Mesenchymal stem cell (in vitro differentiated cells and primary cell): ENCODE results near the gene SOX8. TPM values are rescaled to one million over a fixed set of nuclear protein-coding genes. Genes with fewer than 3 reads are reported as not detected.

Experiments
- DNase-seq: peaks from one replicate; pipeline ENCODE4 v3.0.0-alpha.2; 2013
- H2AFZ ChIP-seq: one replicate; pipeline ENCODE4 v1.6.1; 2013; ENCODE audit warnings: low read depth, mild to moderate bottlenecking, control low read depth, inconsistent platforms, low read length, moderate library complexity
- H2AK5ac ChIP-seq: 2 replicates; pipeline ENCODE4 v1.6.1; 2013; ENCODE audit warnings: low read length, moderate library complexity, mild to moderate bottlenecking, inconsistent platforms; ENCODE audit not compliant: severe bottlenecking
- H2BK120ac ChIP-seq: one replicate; pipeline ENCODE4 v1.6.1; 2013; ENCODE audit warnings: low read depth, mild to moderate bottlenecking, inconsistent platforms, low read length, moderate library complexity
- H2BK12ac ChIP-seq, 2 experiments: one replicate each; pipeline ENCODE4 v1.6.1; 2013; ENCODE audit warnings: inconsistent platforms in 2 of 2, low read length in 2 of 2, mild to moderate bottlenecking in 2 of 2, moderate library complexity in 2 of 2, control low read depth in 1 of 2
- H2BK15ac ChIP-seq: one replicate; pipeline ENCODE4 v1.6.1; 2013; ENCODE audit warnings: mild to moderate bottlenecking, low read depth, inconsistent platforms; ENCODE audit not compliant: poor library complexity, severe bottlenecking
- H2BK5ac ChIP-seq: 2 replicates; pipeline ENCODE4 v1.6.1; 2013; ENCODE audit warnings: low read depth, mild to moderate bottlenecking, low read length, control low read depth, inconsistent platforms; ENCODE audit not compliant: poor library complexity, severe bottlenecking
- H3K14ac ChIP-seq, 2 experiments: one replicate each; pipeline ENCODE4 v1.6.1; 2013; ENCODE audit warnings: inconsistent platforms in 2 of 2, low read length in 2 of 2, control low read depth in 1 of 2, mild to moderate bottlenecking in 1 of 2, moderate library complexity in 1 of 2
- H3K18ac ChIP-seq, 2 experiments: one replicate each; pipeline ENCODE4 v1.6.1; 2013; ENCODE audit warnings: inconsistent platforms in 2 of 2, low read length in 2 of 2, control low read depth in 1 of 2, low read depth in 1 of 2, mild to moderate bottlenecking in 1 of 2
- H3K23ac ChIP-seq, 2 experiments: one replicate each; pipeline ENCODE4 v1.6.1; 2013; ENCODE audit warnings: inconsistent platforms in 2 of 2, low read length in 2 of 2, mild to moderate bottlenecking in 2 of 2, moderate library complexity in 2 of 2, control low read depth in 1 of 2
- H3K27ac ChIP-seq: 2 replicates; pipeline ENCODE4 v1.5.1; 2013; ENCODE audit warnings: mild to moderate bottlenecking, moderate library complexity, low read length, control low read depth, inconsistent platforms; ENCODE audit not compliant: poor library complexity, severe bottlenecking
- H3K27me3 ChIP-seq, 2 experiments: 2 replicates each; pipeline versions ENCODE4 v1.6.1 to v1.7.0; 2013; ENCODE audit warnings: low read length in 2 of 2, mild to moderate bottlenecking in 2 of 2, moderate library complexity in 2 of 2, control low read depth in 1 of 2, inconsistent platforms in 1 of 2; ENCODE audit not compliant: control insufficient read depth in 1 of 2, insufficient read depth in 1 of 2
- H3K36me3 ChIP-seq, 2 experiments: 2 replicates each; pipeline versions ENCODE4 v1.6.1 to v1.7.0; 2013; ENCODE audit warnings: low read length in 2 of 2, control low read depth in 1 of 2, inconsistent platforms in 1 of 2, low read depth in 1 of 2, mild to moderate bottlenecking in 1 of 2; ENCODE audit not compliant: insufficient read depth in 2 of 2, control insufficient read depth in 1 of 2
- H3K4ac ChIP-seq, 2 experiments: one replicate each; pipeline ENCODE4 v1.6.1; 2013; ENCODE audit warnings: inconsistent platforms in 2 of 2, low read length in 2 of 2, mild to moderate bottlenecking in 2 of 2, moderate library complexity in 2 of 2, control low read depth in 1 of 2, low read depth in 1 of 2
- H3K4me1 ChIP-seq: 2 replicates; pipeline ENCODE4 v1.6.1; 2013; ENCODE audit warnings: low read depth, low read length, control low read depth; ENCODE audit not compliant: control insufficient read depth, insufficient read depth
- H3K4me2 ChIP-seq: 2 replicates; pipeline ENCODE4 v1.6.1; 2013; ENCODE audit warnings: low read length, mild to moderate bottlenecking, inconsistent platforms; ENCODE audit not compliant: poor library complexity, severe bottlenecking
- H3K4me3 ChIP-seq, 2 experiments: 2 replicates each; pipeline versions ENCODE4 v1.5.1 to v1.7.0; 2013; ENCODE audit warnings: low read length in 2 of 2, mild to moderate bottlenecking in 2 of 2, control low read depth in 1 of 2, low read depth in 1 of 2; ENCODE audit not compliant: insufficient read depth in 1 of 2
- H3K79me1 ChIP-seq: replicated peaks from 2 replicates; pipeline ENCODE4 v1.6.1; 2013; ENCODE audit warnings: mild to moderate bottlenecking, control low read depth, low read length, inconsistent platforms; ENCODE audit not compliant: poor library complexity, severe bottlenecking
- H3K9ac ChIP-seq: 2 replicates; pipeline ENCODE4 v1.7.0; 2013; ENCODE audit warnings: mild to moderate bottlenecking, low read length, moderate library complexity
- H3K9me3 ChIP-seq: 2 replicates; pipeline ENCODE4 v1.7.0; 2013; ENCODE audit warnings: mild to moderate bottlenecking, low read length; ENCODE audit not compliant: control insufficient read depth
- H4K8ac ChIP-seq: one replicate; pipeline ENCODE4 v1.6.1; 2013; ENCODE audit warnings: inconsistent platforms, mild to moderate bottlenecking, low read length, moderate library complexity
- H4K91ac ChIP-seq: one replicate; pipeline ENCODE4 v1.6.1; 2013; ENCODE audit warnings: mild to moderate bottlenecking, low read length, inconsistent platforms
- WGBS: methylation state at CpG from one replicate; pipeline ENCODE4 v1.1.7; 2013; ENCODE audit warnings: mixed read lengths; 5-methylcytosine and 5-hydroxymethylcytosine counted together
- polyA plus RNA-seq, 2 experiments: library from polyadenylated mRNA; stranded (reverse); fragments of 200-250 nt; gene quantifications; one replicate each; pipeline ENCODE4 v1.2.3, GENCODE V29; 2013

SOX8 gene
- polyA plus RNA-seq (2013, experiment 1 of 2): 0.15 TPM
- polyA plus RNA-seq (2013, experiment 2 of 2): 0.08 TPM

DNA sequence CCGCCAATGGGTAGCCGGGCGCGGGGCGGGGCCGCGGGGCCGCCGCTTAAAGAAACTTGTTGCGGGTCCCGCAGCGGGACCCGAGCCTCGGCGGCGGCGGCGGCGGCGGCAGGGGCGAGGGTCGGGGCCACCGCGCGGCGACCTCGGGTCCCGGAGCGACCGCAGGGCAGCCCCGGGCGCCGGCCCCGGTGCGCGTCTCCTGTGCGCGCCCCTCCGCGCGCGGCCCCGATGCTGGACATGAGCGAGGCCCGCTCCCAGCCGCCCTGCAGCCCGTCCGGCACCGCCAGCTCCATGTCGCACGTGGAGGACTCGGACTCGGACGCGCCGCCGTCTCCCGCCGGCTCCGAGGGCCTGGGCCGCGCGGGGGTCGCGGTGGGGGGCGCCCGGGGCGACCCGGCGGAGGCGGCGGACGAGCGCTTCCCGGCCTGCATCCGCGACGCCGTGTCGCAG is at the start of gene SOX8:
Gene SOX8 (plus strand): TSS at position 76 of the 450 bp plus-strand sequence. CDS start 153 bp downstream, at position 229.
- Histone ChIP-seq H3K4me2 (peak within 1 kb of the TSS; percentile 69), H3K9me3 (no peaks in the 10 kb centered on the region), H3K23ac (no peak within 1 kb of the TSS), H3K4ac (no peak within 1 kb of the TSS), H4K91ac (no peak within 1 kb of the TSS), H3K4me3 (peak within 1 kb of the TSS; percentile 8 to 65), H3K18ac (peak within 1 kb of the TSS in 1 of 2 experiments; percentile 54), H3K14ac (no peak within 1 kb of the TSS), H2BK15ac (no peak within 1 kb of the TSS), H3K4me1 (peaks cover 10% of the 10 kb centered on the region), H4K8ac (no peak within 1 kb of the TSS), H2BK12ac (no peak within 1 kb of the TSS), H2BK5ac (no peak within 1 kb of the TSS), H3K27ac (no peak within 1 kb of the TSS), H3K79me1 (no peaks in the 10 kb centered on the region), H3K27me3 (peaks cover 22 to 72% of the 10 kb centered on the region in 2 experiments), H2AK5ac (no peak within 1 kb of the TSS), H3K36me3 (no peaks in the 10 kb centered on the region), H2BK120ac (no peak within 1 kb of the TSS), H2AFZ (no peak within 1 kb of the TSS), H3K9ac (no peak within 1 kb of the TSS)
- DNase-seq: no peak
- WGBS: 35% methylated on average over 66 of the region's 80 CpGs

DNA sequence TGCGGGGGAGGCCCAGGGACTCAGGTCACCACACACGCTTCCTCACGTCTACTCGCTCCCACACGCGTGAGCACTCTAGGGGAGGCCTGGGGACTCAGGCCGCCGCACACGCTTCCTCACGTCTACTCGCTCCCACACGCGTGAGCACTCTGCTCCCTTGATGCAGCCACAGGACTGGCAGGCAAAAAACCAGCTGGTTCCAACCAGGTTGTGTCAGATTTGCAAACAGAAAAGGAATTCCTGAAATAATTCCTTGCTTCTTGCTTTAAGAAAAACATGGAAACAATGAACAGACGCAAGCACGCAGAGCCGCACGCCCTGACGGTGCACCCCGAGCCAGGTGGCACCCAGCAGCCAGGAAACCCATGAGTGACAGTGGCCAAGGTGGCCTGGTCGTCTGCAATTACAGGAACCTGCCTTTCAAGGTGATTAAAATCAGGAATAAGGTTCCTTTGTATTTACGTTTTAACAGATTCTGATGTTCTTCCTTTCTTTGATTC is 48.7 kb upstream of the SOX8 start:
- WGBS: 82% methylated on average over 21 of the region's 21 CpGs
- Histone ChIP-seq H3K4me3 (no peak overlapping the region), H2BK15ac (no peak overlapping the region)

DNA sequence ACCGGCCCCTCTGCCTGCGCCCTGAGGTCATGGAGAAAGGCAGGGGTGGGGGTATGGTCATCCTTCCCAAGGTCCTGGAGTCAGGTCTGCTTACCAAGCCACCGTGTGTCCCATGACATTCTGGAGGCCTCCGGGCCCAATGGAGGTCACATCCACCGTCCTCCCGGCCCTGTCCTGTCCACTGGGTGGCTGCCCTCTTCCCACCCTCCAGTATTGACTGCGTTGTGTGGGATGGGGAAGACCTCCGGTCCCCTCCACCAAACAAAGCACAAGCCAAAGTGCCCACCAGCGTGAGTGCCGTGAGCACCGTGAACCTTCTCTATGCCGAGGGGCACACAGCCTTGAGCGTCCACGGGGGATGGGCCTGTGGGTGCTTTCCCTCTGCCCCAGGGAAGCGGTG is 48.0 kb upstream of the SOX8 start:
- 87% methylated on average over 15 of the region's 15 CpGs for WGBS
- Histone ChIP-seq H3K9me3 (no peaks in the 10 kb centered on the region), H3K36me3 (peaks cover 13 to 23% of the 10 kb centered on the region in 2 experiments), H3K27ac (no peak overlapping the region), H3K4ac (no peak overlapping the region), H2BK12ac (no peak overlapping the region), H3K23ac (no peak overlapping the region), H3K9ac (no peak overlapping the region), H4K91ac (no peak overlapping the region), H3K4me3 (no peak overlapping the region), H2AK5ac (no peak overlapping the region), H3K4me1 (peaks cover 4% of the 10 kb centered on the region), H3K18ac (no peak overlapping the region), H4K8ac (no peak overlapping the region), H2BK120ac (no peak overlapping the region), H2AFZ (no peak overlapping the region), H3K4me2 (no peak overlapping the region), H3K14ac (no peak overlapping the region), H3K27me3 (no peaks in the 10 kb centered on the region), H2BK15ac (no peak overlapping the region), H2BK5ac (no peak overlapping the region), H3K79me1 (no peaks in the 10 kb centered on the region)
- no peak for DNase-seq

More for the DNA sequence above, 48.7 kb upstream of the SOX8 start:
- H3K23ac ChIP-seq: no peak overlapping the region
- H4K91ac ChIP-seq: no peak overlapping the region
- H3K27ac ChIP-seq: no peak overlapping the region
- H3K9ac ChIP-seq: no peak overlapping the region
- no peak overlapping the region for H3K4me2 ChIP-seq
- H3K18ac ChIP-seq: no peak overlapping the region
- peaks cover 2% of the 10 kb centered on the region for H3K4me1 ChIP-seq
- H3K14ac ChIP-seq: no peak overlapping the region
- no peaks in the 10 kb centered on the region for H3K9me3 ChIP-seq
- H2BK5ac ChIP-seq: no peak overlapping the region
- no peak overlapping the region for H4K8ac ChIP-seq
- no peaks in the 10 kb centered on the region for H3K79me1 ChIP-seq
- no peak overlapping the region for H2AFZ ChIP-seq
- no peaks in the 10 kb centered on the region for H3K27me3 ChIP-seq
- no peak overlapping the region for H2AK5ac ChIP-seq
- no peak overlapping the region for H2BK12ac ChIP-seq
- peaks cover 13 to 19% of the 10 kb centered on the region in 2 experiments for H3K36me3 ChIP-seq
- no peak for DNase-seq
- no peak overlapping the region for H2BK120ac ChIP-seq
- H3K4ac ChIP-seq: no peak overlapping the region

DNA sequence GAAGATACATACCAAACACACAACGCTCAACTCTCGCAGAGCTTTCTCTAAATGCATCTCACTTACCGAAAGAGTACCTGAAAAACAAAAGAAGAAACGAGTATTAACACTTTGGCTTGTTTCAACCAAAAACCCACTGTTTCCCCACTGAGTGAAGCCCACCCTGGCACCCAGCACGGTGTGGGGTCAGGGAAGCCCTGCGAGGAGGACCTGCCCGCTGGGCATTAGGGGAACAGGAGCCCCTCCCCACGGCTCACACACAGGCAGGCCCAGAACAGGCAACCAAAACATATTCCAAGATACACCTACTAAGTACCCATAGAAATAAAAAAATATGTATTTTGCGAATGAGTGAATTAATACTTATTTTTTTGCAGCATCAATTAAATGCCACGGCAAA is 47.4 kb upstream of the SOX8 start:
- H3K4me2 ChIP-seq: no peak overlapping the region
- no peak overlapping the region for H4K8ac ChIP-seq
- H2BK12ac ChIP-seq: no peak overlapping the region
- H3K4ac ChIP-seq: no peak overlapping the region
- no peak overlapping the region for H3K27ac ChIP-seq
- H3K36me3 ChIP-seq: peaks cover 13 to 23% of the 10 kb centered on the region in 2 experiments
- H3K4me3 ChIP-seq: no peak overlapping the region
- no peaks in the 10 kb centered on the region for H3K79me1 ChIP-seq
- no peak overlapping the region for H2BK120ac ChIP-seq
- peaks cover 4% of the 10 kb centered on the region for H3K4me1 ChIP-seq
- no peak overlapping the region for H3K23ac ChIP-seq
- H2AFZ ChIP-seq: no peak overlapping the region
- H2AK5ac ChIP-seq: no peak overlapping the region
- no peak overlapping the region for H3K9ac ChIP-seq
- no peak overlapping the region for H2BK15ac ChIP-seq
- H4K91ac ChIP-seq: no peak overlapping the region
- H3K18ac ChIP-seq: no peak overlapping the region
- 88% methylated on average over 7 of the region's 10 CpGs for WGBS
- H3K14ac ChIP-seq: no peak overlapping the region
- DNase-seq: no peak
- no peaks in the 10 kb centered on the region for H3K27me3 ChIP-seq
- no peak overlapping the region for H2BK5ac ChIP-seq
- no peaks in the 10 kb centered on the region for H3K9me3 ChIP-seq
